Osteocyte (in vitro differentiated cells): ENCODE data around the gene RGS9BP. TPM values are rescaled to one million over a fixed set of nuclear protein-coding genes. Genes with fewer than 3 reads are reported as not detected.
"Not testable (repeated sequence)": the region's sequence is repeated elsewhere in the genome, so short reads cannot be mapped to it uniquely, and the experiment has no call there.

Experiments
- DNase-seq: peaks from one replicate; pipeline ENCODE4 v3.0.0; 2021; ENCODE audit warnings: mixed read lengths; ENCODE audit not compliant: unreplicated experiment; ENCODE audit errors: extremely low spot score
- H3K27ac Mint-ChIP-seq: one replicate; pipeline ENCODE4 v1.8.0; 2021; ENCODE audit warnings: mild to moderate bottlenecking, mixed read lengths; ENCODE audit not compliant: unreplicated experiment
- H3K27me3 Mint-ChIP-seq: one replicate; pipeline ENCODE4 v1.8.0; 2021; ENCODE audit warnings: mixed read lengths; ENCODE audit not compliant: unreplicated experiment
- H3K36me3 Mint-ChIP-seq: one replicate; pipeline ENCODE4 v1.8.0; 2021; ENCODE audit warnings: mixed read lengths; ENCODE audit not compliant: unreplicated experiment
- H3K4me1 Mint-ChIP-seq: one replicate; pipeline ENCODE4 v1.8.0; 2021; ENCODE audit warnings: mixed read lengths; ENCODE audit not compliant: unreplicated experiment
- H3K4me3 Mint-ChIP-seq: one replicate; pipeline ENCODE4 v1.8.0; 2021; ENCODE audit warnings: mild to moderate bottlenecking, moderate library complexity, mixed read lengths; ENCODE audit not compliant: unreplicated experiment
- H3K9me3 Mint-ChIP-seq: one replicate; pipeline ENCODE4 v1.8.0; 2021; ENCODE audit warnings: mixed read lengths; ENCODE audit not compliant: unreplicated experiment
- CTCF ChIP-seq: fragments of 200-600 bp; sonication (generic); IDR thresholded peaks from 2 replicates; pipeline ENCODE4 v1.5.0; 2021; ENCODE audit warnings: antibody characterized with exemption, mild to moderate bottlenecking, moderate library complexity
- total RNA-seq: library from RNA; stranded (reverse); gene quantifications from 2 replicates; pipeline ENCODE4 v1.2.1, GENCODE V29; 2021

RGS9BP gene
- total RNA-seq, 1 donor from 2014 or later: 0.86 TPM

- Mint-ChIP-seq H3K9me3 (no peaks in the 10 kb centered on the region), H3K4me1 (peaks cover 2% of the 10 kb centered on the region), H3K4me3 (no peak overlapping the region), H3K27ac (no peak overlapping the region), H3K36me3 (peaks cover 19% of the 10 kb centered on the region), H3K27me3 (no peaks in the 10 kb centered on the region)
- no peak for DNase-seq
- no peak for TF ChIP-seq CTCF
Observed at GRCh38 chr19:32649751-32650150, 25.9 kb upstream of the RGS9BP start.

- H3K4me1 Mint-ChIP-seq: peaks cover 2% of the 10 kb centered on the region
Observed at GRCh38 chr19:32650671-32651070, 25.0 kb upstream of the RGS9BP start.

GRCh38 chr19:32651729-32652140 is 23.9 kb upstream of the RGS9BP start:
- H3K4me3 Mint-ChIP-seq: no peak overlapping the region

More at GRCh38 chr19:32650671-32651070, 25.0 kb upstream of the RGS9BP start:
- H3K27ac Mint-ChIP-seq: no peak overlapping the region
- TF ChIP-seq CTCF: no peak
- no peak for DNase-seq
- no peak overlapping the region for H3K4me3 Mint-ChIP-seq
- no peaks in the 10 kb centered on the region for H3K27me3 Mint-ChIP-seq
- H3K36me3 Mint-ChIP-seq: peaks cover 19% of the 10 kb centered on the region
- H3K9me3 Mint-ChIP-seq: no peaks in the 10 kb centered on the region

GRCh38 chr19:32652331-32652730 is 23.3 kb upstream of the RGS9BP start:
- H3K27ac Mint-ChIP-seq, DNase-seq, H3K27me3 Mint-ChIP-seq, H3K4me1 Mint-ChIP-seq, H3K4me3 Mint-ChIP-seq, H3K9me3 Mint-ChIP-seq: not testable (repeated sequence)
- H3K36me3 Mint-ChIP-seq: peaks cover 15% of the 10 kb centered on the region

More at GRCh38 chr19:32651729-32652140, 23.9 kb upstream of the RGS9BP start:
- peaks cover 2% of the 10 kb centered on the region for H3K4me1 Mint-ChIP-seq
- no peak for DNase-seq
- peak overlapping the region; percentile 23 for H3K27ac Mint-ChIP-seq
- TF ChIP-seq CTCF: no peak
- H3K36me3 Mint-ChIP-seq: peaks cover 19% of the 10 kb centered on the region
- H3K9me3 Mint-ChIP-seq: no peaks in the 10 kb centered on the region
- no peaks in the 10 kb centered on the region for H3K27me3 Mint-ChIP-seq

GRCh38 chr19:32652894-32653598 is 22.6 kb upstream of the RGS9BP start:
- Mint-ChIP-seq H3K4me3 (no peak overlapping the region), H3K4me1 (peaks cover 2% of the 10 kb centered on the region), H3K9me3 (no peaks in the 10 kb centered on the region), H3K27ac (no peak overlapping the region), H3K36me3 (peaks cover 10% of the 10 kb centered on the region), H3K27me3 (no peaks in the 10 kb centered on the region)
- DNase-seq: no peak
- no peak for TF ChIP-seq CTCF

GRCh38 chr19:32653599-32653915 is 22.1 kb upstream of the RGS9BP start:
- Mint-ChIP-seq H3K27me3 (no peaks in the 10 kb centered on the region), H3K27ac (no peak overlapping the region), H3K9me3 (no peaks in the 10 kb centered on the region), H3K4me3 (no peak overlapping the region), H3K36me3 (peaks cover 6% of the 10 kb centered on the region), H3K4me1 (peaks cover 2% of the 10 kb centered on the region)
- DNase-seq: no peak
- TF ChIP-seq CTCF: no peak

GRCh38 chr19:32656379-32656778 is 19.3 kb upstream of the RGS9BP start:
- DNase-seq, H3K4me3 Mint-ChIP-seq, H3K36me3 Mint-ChIP-seq, H3K4me1 Mint-ChIP-seq, H3K27ac Mint-ChIP-seq, H3K27me3 Mint-ChIP-seq, H3K9me3 Mint-ChIP-seq: not testable (repeated sequence)
